C4-2B (cell line): Measurements from ENCODE around the gene CYSLTR1.

Experiments used
- H3K27ac ChIP-seq: fragments of 450-650 bp; 2 replicates; pipeline ENCODE4 v1.5.1; 2017
- ZFX ChIP-seq: fragments of 450-650 bp; IDR thresholded peaks from 2 replicates; pipeline ENCODE4 v1.6.1; 2017
- TF ChIP-seq, protein P1 (sequence below): fragments of 450-650 bp; conservative IDR thresholded peaks from 2 replicates; pipeline ENCODE4 v1.5.1; 2017; ENCODE audit warnings: mild to moderate bottlenecking

CYSLTR1 gene, protein sequence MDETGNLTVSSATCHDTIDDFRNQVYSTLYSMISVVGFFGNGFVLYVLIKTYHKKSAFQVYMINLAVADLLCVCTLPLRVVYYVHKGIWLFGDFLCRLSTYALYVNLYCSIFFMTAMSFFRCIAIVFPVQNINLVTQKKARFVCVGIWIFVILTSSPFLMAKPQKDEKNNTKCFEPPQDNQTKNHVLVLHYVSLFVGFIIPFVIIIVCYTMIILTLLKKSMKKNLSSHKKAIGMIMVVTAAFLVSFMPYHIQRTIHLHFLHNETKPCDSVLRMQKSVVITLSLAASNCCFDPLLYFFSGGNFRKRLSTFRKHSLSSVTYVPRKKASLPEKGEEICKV

DNA sequence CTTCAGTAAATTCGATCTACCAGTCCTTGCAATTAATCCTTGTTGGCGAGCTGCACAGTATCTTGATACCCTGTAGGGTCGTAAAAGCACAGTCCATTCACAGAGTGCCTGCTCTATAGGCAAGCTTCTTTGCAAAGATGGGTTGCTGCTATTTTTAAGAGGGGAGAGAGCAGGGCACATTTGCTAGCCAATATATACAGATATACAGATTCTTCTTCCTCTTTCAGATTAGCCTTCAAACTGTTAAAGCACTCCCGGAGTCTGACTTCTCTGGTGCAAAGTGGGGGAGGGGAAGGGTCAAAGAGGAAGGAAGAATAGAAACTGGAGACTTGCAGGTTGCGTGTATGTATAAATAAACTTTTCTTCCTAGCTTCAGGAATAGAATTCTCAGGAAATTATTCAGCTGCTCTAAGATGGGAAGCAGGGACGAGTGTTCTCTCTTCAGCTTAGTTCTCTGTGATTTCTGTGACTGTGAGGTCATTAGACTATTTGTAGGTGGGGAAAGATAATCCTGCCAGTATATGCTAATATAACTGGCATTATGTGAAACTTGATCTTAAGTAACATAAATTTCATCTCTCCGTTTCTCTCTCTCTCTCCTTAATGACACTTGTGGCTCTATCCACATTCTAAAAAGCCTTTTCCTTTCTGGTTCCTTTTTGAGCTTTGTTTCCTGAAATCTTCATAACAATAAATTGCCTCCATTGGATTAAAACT is at the start of gene CYSLTR1:
CYSLTR1 (minus strand) TSS at position 242 of the 717 bp plus-strand sequence. CDS start 53,865 bp downstream, outside the sequence.
- TF ChIP-seq, protein P1, sequence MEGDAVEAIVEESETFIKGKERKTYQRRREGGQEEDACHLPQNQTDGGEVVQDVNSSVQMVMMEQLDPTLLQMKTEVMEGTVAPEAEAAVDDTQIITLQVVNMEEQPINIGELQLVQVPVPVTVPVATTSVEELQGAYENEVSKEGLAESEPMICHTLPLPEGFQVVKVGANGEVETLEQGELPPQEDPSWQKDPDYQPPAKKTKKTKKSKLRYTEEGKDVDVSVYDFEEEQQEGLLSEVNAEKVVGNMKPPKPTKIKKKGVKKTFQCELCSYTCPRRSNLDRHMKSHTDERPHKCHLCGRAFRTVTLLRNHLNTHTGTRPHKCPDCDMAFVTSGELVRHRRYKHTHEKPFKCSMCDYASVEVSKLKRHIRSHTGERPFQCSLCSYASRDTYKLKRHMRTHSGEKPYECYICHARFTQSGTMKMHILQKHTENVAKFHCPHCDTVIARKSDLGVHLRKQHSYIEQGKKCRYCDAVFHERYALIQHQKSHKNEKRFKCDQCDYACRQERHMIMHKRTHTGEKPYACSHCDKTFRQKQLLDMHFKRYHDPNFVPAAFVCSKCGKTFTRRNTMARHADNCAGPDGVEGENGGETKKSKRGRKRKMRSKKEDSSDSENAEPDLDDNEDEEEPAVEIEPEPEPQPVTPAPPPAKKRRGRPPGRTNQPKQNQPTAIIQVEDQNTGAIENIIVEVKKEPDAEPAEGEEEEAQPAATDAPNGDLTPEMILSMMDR, result no peak
- TF ChIP-seq ZFX, result no peak
- no peak within 1 kb of the TSS for H3K27ac ChIP-seq

DNA sequence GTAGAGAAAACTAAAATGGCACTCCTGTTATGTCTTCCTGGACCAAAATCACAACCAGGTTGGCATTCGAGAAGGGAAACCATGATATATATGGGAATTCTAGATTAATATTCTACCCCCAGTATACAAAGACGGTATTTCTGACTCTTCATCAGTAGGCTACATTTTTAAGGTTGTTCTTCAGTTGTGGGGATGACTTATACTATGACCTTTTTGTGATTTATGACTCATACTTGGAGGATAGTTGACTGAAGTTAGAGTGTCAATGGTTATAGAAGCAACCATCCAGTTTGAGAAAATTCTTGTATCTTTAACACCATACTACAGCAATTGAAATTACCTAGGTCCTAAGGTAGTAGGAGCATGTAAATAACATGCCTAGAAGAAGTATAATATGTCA is 49.8 kb upstream of the CYSLTR1 start:
- no peak for TF ChIP-seq ZFX
- TF ChIP-seq, protein P1, result no peak
- no peak overlapping the region for H3K27ac ChIP-seq

DNA sequence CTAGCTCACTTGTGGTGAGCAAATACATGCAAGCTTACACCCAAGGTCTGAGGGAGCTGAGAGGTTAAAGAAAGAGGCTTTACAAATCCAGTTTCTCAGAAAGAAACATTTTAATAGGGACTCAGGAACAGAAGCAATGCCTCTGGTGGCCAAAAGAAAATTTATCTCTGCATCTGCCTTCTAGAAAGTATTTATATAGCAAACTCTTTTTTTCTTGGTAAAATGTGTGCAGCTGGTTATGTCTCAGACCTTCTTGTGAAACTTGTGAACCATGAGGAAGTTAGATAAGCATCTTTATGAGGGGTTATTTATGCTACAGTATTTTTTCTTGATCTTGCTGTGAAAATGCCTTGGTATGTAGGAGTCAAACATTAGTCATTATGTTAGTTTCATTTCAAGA is 48.5 kb upstream of the CYSLTR1 start:
- no peak overlapping the region for H3K27ac ChIP-seq
- TF ChIP-seq, protein P1, result peak; percentile 42
- TF ChIP-seq ZFX, result no peak

DNA sequence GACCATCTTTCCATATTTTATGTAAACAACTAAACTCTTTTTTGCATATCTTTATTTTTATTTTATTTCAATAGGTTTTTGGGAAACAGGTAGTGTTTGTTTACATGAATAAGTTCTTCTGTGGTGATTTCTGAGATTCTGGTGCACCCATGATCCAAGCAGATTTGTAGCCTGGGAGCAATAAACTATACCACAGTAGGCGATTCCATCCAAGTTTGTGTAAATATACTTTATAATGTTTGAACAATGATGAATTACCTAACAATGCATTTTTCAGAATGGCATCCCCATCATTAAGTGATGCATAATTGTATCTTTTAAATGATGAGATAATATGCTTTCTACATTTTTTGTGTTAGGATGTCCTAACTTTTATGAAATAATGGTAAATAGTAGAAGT is 39.2 kb upstream of the CYSLTR1 start:
- no peak overlapping the region for H3K27ac ChIP-seq
- TF ChIP-seq, protein P1, result no peak
- no peak for TF ChIP-seq ZFX

DNA sequence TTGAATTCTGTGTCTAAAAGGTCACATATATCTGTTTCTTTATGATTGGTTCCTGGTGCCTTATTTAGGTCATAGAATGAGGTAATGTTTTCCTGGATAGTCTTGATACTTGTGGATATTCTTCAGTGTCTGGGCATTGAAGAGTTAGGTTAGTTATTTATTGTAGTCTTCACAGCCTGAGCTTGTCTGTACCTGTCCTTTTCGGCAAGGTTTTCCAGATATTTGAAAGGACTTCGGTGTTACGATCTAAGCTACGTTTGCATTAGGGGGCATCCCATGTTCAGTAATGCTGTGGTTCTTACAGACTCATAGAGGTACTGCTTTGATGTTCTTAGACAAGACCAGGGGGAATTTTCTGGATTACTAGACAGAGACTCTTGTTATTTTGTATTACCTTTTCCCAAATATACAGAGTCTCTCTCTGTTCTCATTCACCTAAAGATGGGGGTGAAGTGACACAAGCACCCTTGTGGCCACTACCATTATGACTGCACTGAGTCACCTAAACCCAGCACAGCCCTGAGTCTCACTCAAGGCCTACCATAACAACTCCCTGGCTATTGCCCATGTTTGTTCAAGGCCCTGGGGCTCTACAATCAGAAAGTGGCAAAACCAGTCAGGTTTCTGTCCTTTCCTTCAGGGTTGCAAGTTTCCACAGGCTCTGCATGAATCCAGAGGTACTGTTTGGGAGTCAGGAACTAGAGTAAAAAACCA is 30.1 kb upstream of the CYSLTR1 start:
- no peak overlapping the region for H3K27ac ChIP-seq
- TF ChIP-seq, protein P1, result 0 out of 2 replicates have a peak, but pooled peaks have one; percentile 10
- no peak for TF ChIP-seq ZFX

DNA sequence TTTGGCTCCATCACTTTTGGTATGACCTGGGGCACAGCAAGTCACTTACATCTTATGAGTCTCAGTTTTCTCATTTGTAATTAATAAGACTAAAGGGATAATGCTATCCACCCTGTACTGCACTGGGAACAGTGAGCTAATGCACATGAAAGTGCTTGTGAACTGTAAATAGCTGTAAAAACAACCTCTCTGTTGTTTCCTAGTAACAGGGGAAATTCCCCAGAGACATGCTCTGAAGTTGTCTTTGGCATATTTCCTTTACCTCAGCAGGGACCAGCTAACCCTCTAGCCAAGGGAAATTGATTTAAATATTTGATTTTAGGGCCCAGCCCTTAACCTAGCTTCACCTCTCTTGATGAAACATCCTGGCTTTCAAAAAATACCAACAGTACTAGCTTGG is 6.1 kb upstream of the CYSLTR1 start:
- TF ChIP-seq, protein P1, result no peak
- TF ChIP-seq ZFX, result no peak
- H3K27ac ChIP-seq, result no peak overlapping the region
